Neutrophil (primary cell): ENCODE data around the gene CUL1.

Source experiments
- H3K27ac ChIP-seq: fragments of 200-600 bp; sonication (generic); 2 replicates; pipeline ENCODE4 v1.5.1; 2016; ENCODE audit warnings: mild to moderate bottlenecking, moderate library complexity
- H3K27me3 ChIP-seq: fragments of 200-600 bp; sonication (generic); 2 replicates; pipeline ENCODE4 v1.6.0; 2016; ENCODE audit warnings: mild to moderate bottlenecking
- H3K36me3 ChIP-seq: fragments of 200-600 bp; sonication (generic); 2 replicates; pipeline ENCODE4 v1.5.1; 2017
- H3K4me1 ChIP-seq, 2 experiments: fragments of 200-600 bp in 1 of 2; sonication (generic) in 1 of 2; 1 replicate in 1 of 2; 2 replicates in 1 of 2; pipeline versions ENCODE4 v1.5.1 to v1.6.1; 2013 to 2016; ENCODE audit warnings: low read depth in 1 of 2, low read length in 1 of 2, mild to moderate bottlenecking in 1 of 2, moderate library complexity in 1 of 2; ENCODE audit not compliant: control insufficient read depth in 1 of 2, insufficient read depth in 1 of 2
- H3K4me3 ChIP-seq, 2 experiments: fragments of 200-600 bp in 1 of 2; sonication (generic) in 1 of 2; 1 replicate in 1 of 2; 2 replicates in 1 of 2; pipeline ENCODE4 v1.5.1; 2013 to 2016; ENCODE audit warnings: low read depth in 1 of 2, low read length in 1 of 2, mild to moderate bottlenecking in 1 of 2, moderate library complexity in 1 of 2
- H3K9me3 ChIP-seq: fragments of 200-600 bp; sonication (generic); 2 replicates; pipeline ENCODE4 v1.5.1; 2016
- TF ChIP-seq, protein P1 (sequence below): fragments of 200-600 bp; sonication (generic); IDR thresholded peaks from 2 replicates; pipeline ENCODE4 v1.5.1; 2016; ENCODE audit warnings: antibody characterized with exemption

CUL1 gene

DNA sequence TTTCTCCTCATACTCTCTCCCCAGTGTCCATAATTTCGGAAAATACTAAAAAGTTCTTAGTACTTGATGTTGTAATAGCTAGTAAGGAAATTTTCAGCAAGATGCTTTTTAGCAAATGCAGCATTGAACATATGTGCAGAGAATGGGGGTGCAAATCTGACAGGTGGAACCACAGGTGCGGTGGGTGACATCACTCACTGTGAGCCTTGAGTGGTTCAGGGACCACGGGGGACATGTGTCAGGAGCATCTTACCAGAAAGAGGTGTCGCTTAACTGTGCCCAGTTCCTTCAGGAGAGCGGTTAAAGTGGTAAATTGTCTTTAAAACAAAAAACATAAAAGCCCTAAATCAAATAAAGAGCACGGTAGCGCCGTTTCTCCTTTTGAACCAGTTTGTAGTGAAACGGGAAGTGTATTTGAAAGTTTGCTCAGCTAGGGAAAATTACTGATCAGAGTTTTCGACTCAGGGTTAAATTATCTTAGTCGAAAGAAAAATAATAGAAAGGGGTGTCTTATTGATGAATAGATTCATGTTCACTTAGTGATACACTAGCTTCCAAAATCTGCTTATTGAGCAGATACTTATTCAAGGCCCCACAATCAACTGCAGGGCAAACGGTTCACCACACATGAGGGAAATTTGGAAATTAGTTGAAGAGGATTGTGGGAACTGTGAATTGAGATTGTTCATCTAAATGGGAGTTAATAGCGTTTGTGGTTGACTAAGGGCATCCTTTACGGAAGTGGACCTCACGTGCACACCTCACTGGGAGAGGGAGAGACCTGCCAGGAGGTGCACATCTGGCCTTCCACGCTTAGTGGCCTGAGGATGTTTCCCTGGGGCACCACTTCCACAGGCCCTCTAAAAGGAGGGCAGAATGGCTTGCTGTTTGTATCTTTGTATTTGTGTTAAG lies 12.7 kb downstream of the CUL1 start:
- H3K36me3 ChIP-seq: no peaks in the 10 kb centered on the region
- H3K9me3 ChIP-seq: no peaks in the 10 kb centered on the region
- H3K27ac ChIP-seq: peak overlapping the region; percentile 11
- H3K4me1 ChIP-seq: peaks cover 28% of the 10 kb centered on the region in 2 experiments
- H3K4me3 ChIP-seq: no peak overlapping the region
- TF ChIP-seq, protein P1, sequence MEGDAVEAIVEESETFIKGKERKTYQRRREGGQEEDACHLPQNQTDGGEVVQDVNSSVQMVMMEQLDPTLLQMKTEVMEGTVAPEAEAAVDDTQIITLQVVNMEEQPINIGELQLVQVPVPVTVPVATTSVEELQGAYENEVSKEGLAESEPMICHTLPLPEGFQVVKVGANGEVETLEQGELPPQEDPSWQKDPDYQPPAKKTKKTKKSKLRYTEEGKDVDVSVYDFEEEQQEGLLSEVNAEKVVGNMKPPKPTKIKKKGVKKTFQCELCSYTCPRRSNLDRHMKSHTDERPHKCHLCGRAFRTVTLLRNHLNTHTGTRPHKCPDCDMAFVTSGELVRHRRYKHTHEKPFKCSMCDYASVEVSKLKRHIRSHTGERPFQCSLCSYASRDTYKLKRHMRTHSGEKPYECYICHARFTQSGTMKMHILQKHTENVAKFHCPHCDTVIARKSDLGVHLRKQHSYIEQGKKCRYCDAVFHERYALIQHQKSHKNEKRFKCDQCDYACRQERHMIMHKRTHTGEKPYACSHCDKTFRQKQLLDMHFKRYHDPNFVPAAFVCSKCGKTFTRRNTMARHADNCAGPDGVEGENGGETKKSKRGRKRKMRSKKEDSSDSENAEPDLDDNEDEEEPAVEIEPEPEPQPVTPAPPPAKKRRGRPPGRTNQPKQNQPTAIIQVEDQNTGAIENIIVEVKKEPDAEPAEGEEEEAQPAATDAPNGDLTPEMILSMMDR: no peak
- no peaks in the 10 kb centered on the region for H3K27me3 ChIP-seq

DNA sequence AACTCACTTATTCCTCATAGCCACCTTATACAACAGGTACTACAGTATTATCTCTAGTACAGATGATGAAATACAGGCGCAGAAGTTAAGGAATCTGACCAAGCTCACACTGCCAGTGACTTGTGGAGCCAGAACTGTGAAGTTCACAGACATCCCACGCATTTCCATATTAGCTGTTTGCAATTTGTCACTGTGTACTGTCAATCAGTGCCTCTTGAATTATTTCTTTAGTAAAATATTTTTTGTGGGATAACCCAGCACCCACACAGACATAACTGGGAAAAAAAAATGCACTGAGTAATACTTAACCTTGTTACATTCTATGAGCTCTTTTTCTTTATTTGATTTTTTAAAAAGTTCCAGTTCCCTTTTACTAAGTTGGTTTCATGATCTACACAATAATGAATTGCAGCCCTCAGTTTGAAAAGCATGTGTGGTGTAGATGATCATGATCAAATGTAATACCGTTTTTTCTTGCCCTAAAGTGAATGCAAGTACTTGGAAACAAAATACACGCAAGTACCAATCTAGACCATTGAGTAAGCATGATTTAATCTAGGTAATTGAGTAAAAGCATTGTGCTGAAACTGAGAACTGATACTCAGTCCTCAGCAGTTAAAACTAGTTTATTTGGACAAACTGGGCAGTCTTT lies 14.1 kb downstream of the CUL1 start:
- no peaks in the 10 kb centered on the region for H3K36me3 ChIP-seq
- TF ChIP-seq, protein P1: no peak
- no peak overlapping the region for H3K27ac ChIP-seq
- H3K9me3 ChIP-seq: no peaks in the 10 kb centered on the region
- no peaks in the 10 kb centered on the region for H3K27me3 ChIP-seq
- H3K4me3 ChIP-seq: no peak overlapping the region
- H3K4me1 ChIP-seq: peaks cover 24 to 26% of the 10 kb centered on the region in 2 experiments

DNA sequence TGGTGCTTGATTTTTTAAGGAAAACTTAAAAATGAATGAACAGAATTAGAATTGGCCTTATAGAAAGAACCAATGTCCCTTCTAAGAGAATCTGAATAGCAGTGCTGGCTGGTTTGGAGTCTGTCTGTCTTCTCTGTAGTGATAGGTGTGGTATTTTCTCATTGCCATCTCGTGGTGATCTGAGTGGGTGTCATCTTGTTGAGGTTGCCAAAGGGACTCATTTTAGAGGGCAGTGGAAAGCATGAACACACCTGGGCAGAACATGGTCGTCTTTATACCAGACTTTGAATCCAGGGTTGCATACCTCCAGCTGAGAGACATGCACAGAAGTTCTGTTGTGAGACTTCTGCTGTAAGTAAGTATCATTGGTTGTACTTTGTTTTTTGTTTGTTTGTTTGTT lies 15.8 kb downstream of the CUL1 start:
- peaks cover 14% of the 10 kb centered on the region in 2 experiments for H3K4me1 ChIP-seq

DNA sequence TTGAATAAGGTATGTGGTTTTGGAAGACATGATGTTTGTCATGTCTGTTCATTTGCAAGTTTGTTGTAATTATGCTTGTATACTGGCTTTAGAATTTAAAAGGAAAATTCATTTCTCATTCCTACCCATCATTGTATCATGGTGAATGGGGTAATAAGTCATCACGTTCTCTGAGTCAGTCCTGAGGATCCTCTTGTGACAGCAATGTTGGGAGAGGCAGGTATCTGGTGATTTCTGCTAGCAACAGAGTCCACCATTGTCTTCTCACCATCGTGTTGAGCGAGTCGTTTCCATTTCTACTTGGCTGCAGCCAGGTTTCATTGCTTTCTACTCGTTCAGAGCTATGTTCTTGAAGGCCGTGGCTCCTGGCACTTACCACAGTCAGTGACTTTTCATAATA lies 16.3 kb downstream of the CUL1 start:
- Histone ChIP-seq H3K27ac (no peak overlapping the region), H3K36me3 (no peaks in the 10 kb centered on the region), H3K4me1 (peaks cover 19 to 20% of the 10 kb centered on the region in 2 experiments), H3K9me3 (no peaks in the 10 kb centered on the region), H3K27me3 (no peaks in the 10 kb centered on the region), H3K4me3 (no peak overlapping the region)
- TF ChIP-seq, protein P1: no peak

More for the DNA sequence above, 15.8 kb downstream of the CUL1 start:
- Histone ChIP-seq H3K36me3 (no peaks in the 10 kb centered on the region), H3K27me3 (no peaks in the 10 kb centered on the region), H3K27ac (no peak overlapping the region), H3K9me3 (no peaks in the 10 kb centered on the region), H3K4me3 (no peak overlapping the region)
- TF ChIP-seq, protein P1: no peak

DNA sequence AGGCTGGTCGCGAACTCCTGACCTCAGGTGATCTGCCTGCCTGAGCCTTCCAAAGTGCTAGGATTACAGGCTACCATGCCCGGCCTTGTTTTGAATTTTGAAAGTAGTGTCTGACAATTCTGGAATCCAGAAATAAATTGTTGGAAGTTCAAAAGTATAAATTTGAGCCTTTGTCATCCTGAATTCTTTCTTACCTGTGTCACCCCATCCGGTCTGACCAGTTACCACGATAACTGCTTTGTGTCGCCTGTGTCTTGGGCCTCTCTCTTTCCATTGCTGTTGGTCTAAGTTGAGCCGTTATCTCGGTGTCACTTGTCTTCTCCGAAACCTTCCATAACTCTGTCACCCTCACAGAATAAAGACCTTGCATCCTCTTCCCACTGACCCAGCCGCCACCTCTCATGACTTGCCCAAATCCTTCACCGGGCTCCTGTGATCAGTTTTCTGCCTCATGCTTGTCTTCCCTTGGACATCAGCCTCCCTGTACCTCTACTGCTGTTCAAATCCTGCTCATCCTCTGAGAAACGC lies 18.6 kb downstream of the CUL1 start:
- no peaks in the 10 kb centered on the region for H3K27me3 ChIP-seq
- no peak overlapping the region for H3K4me3 ChIP-seq
- H3K4me1 ChIP-seq: peaks cover 15 to 20% of the 10 kb centered on the region in 2 experiments
- TF ChIP-seq, protein P1: no peak
- no peak overlapping the region for H3K27ac ChIP-seq
- H3K36me3 ChIP-seq: no peaks in the 10 kb centered on the region
- H3K9me3 ChIP-seq: no peaks in the 10 kb centered on the region
